ENCODE results near the gene CCRL2. TPM values are rescaled to one million over a fixed set of nuclear protein-coding genes. Genes with fewer than 3 reads are reported as not detected.

CCRL2 gene
- total RNA-seq, 1 experiment from 2014 or later: 1.2 TPM

GRCh38 chr3:46438831-46439230 lies 31.8 kb downstream of the CCRL2 start:
- Histone ChIP-seq H3K4me2 (no peak overlapping the region), H3K27ac (no peak overlapping the region), H3K79me2 (ENCODE audit: low read depth) (no peaks in the 10 kb centered on the region), H3K9me3 (ENCODE audit: insufficient read depth, low read depth) (no peaks in the 10 kb centered on the region), H2AFZ (no peak overlapping the region), H4K20me1 (ENCODE audit: insufficient read depth) (no peaks in the 10 kb centered on the region), H3F3A (ENCODE audit: insufficient read depth, low read depth) (peaks cover 8% of the 10 kb centered on the region), H3K4me3 (no peak overlapping the region), H3K9me2 (ENCODE audit: insufficient read depth) (no peaks in the 10 kb centered on the region), H3K27me3 (ENCODE audit: insufficient read depth, low read depth) (no peaks in the 10 kb centered on the region), H3K4me1 (replicated peaks; ENCODE audit: insufficient read depth) (peaks cover 25% of the 10 kb centered on the region), H3K36me3 (ENCODE audit: low read depth) (no peaks in the 10 kb centered on the region)
- no peak for DNase-seq
- intact Hi-C loops (cut with micrococcal nuclease; ENCODE audit: unreplicated experiment): no loop called here
- CTCF ChIA-PET: no interaction called here
- POLR2A ChIA-PET (ENCODE audit: unreplicated experiment): no interaction called here
- BruUV-seq (replicated peaks): no TSS peak
- TF ChIP-seq, protein P1, sequence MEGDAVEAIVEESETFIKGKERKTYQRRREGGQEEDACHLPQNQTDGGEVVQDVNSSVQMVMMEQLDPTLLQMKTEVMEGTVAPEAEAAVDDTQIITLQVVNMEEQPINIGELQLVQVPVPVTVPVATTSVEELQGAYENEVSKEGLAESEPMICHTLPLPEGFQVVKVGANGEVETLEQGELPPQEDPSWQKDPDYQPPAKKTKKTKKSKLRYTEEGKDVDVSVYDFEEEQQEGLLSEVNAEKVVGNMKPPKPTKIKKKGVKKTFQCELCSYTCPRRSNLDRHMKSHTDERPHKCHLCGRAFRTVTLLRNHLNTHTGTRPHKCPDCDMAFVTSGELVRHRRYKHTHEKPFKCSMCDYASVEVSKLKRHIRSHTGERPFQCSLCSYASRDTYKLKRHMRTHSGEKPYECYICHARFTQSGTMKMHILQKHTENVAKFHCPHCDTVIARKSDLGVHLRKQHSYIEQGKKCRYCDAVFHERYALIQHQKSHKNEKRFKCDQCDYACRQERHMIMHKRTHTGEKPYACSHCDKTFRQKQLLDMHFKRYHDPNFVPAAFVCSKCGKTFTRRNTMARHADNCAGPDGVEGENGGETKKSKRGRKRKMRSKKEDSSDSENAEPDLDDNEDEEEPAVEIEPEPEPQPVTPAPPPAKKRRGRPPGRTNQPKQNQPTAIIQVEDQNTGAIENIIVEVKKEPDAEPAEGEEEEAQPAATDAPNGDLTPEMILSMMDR (conservative IDR thresholded peaks at IDR 0.05): no peak
- no peak for TF ChIP-seq EZH2 (IDR thresholded peaks at IDR 0.05; ENCODE audit: low read depth)

DNA sequence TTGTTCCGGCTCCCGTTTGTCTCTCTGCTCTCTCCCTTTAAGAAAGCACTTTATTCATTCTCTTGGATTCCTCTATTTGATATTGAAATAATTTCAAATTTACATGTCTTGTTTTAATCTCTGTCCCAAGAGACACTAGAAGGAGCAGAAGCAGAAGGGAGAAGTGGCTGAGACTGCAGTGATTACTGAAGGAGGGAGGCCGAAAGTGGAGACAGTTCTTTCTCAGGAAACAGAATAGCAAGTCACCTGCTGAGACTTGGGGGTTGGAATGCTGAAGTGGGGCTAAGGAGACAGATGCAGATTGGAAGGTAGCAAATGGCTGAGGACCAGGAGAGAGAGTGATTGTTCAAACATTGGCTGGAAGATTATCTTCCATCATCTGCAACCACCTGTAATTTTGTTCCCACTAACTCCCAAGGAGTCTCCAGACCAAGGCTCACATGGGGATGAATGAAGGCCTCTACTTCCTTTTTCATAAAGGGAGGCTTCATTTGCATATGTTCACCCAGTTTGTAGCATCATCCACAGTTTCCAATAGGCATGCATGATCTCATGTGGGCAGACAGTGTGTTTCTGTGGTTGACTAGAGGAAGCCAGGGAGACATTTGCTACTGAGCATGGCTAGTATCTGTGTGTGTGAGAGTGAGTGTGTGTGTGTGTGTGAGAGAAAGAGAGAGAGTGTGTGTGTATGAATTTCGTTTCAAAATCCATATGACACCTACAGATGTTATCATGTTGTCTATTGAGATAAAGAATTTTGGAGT lies 33.7 kb downstream of the CCRL2 start:
- H3K79me2 ChIP-seq (ENCODE audit: low read depth): no peaks in the 10 kb centered on the region
- no peak overlapping the region for H2AFZ ChIP-seq
- H3K36me3 ChIP-seq (ENCODE audit: low read depth): no peaks in the 10 kb centered on the region
- BruUV-seq (replicated peaks): no TSS peak
- CTCF ChIA-PET: no interaction called here
- no peaks in the 10 kb centered on the region for H3K9me3 ChIP-seq (ENCODE audit: insufficient read depth, low read depth)
- H3K4me1 ChIP-seq (replicated peaks; ENCODE audit: insufficient read depth): peaks cover 8% of the 10 kb centered on the region; the same call in 1 of the 2 replicates
- H3K9me2 ChIP-seq (ENCODE audit: insufficient read depth): no peaks in the 10 kb centered on the region
- POLR2A ChIA-PET (ENCODE audit: unreplicated experiment): no interaction called here
- intact Hi-C loops (cut with micrococcal nuclease; ENCODE audit: unreplicated experiment): loop anchor here (5.0 kb wide), 3 partner anchors 163 to 503 kb away; partner anchors contain the start of gene CCR1
- H3K27ac ChIP-seq: no peak overlapping the region
- no peaks in the 10 kb centered on the region for H4K20me1 ChIP-seq (ENCODE audit: insufficient read depth)
- no peak for TF ChIP-seq EZH2 (IDR thresholded peaks at IDR 0.05; ENCODE audit: low read depth)
- TF ChIP-seq, protein P1 (conservative IDR thresholded peaks at IDR 0.05): no peak
- no peaks in the 10 kb centered on the region for H3K27me3 ChIP-seq (ENCODE audit: insufficient read depth, low read depth)
- H3F3A ChIP-seq (ENCODE audit: insufficient read depth, low read depth): no peaks in the 10 kb centered on the region
- DNase-seq: no peak
- no peak overlapping the region for H3K4me3 ChIP-seq
- H3K4me2 ChIP-seq: no peak overlapping the region

GRCh38 chr3:46442576-46443530 lies 35.8 kb downstream of the CCRL2 start:
- Histone ChIP-seq H3K9me2 (ENCODE audit: insufficient read depth) (no peaks in the 10 kb centered on the region), H4K20me1 (ENCODE audit: insufficient read depth) (no peaks in the 10 kb centered on the region), H2AFZ (no peak overlapping the region), H3K36me3 (ENCODE audit: low read depth) (no peaks in the 10 kb centered on the region), H3F3A (ENCODE audit: insufficient read depth, low read depth) (no peaks in the 10 kb centered on the region), H3K79me2 (ENCODE audit: low read depth) (no peaks in the 10 kb centered on the region), H3K27me3 (ENCODE audit: insufficient read depth, low read depth) (no peaks in the 10 kb centered on the region), H3K4me2 (no peak overlapping the region), H3K9me3 (ENCODE audit: insufficient read depth, low read depth) (no peaks in the 10 kb centered on the region), H3K4me1 (replicated peaks; ENCODE audit: insufficient read depth) (peaks cover 8% of the 10 kb centered on the region; the same call in 1 of the 2 replicates), H3K4me3 (no peak overlapping the region), H3K27ac (no peak overlapping the region)
- TF ChIP-seq EZH2 (IDR thresholded peaks at IDR 0.05; ENCODE audit: low read depth): no peak
- TF ChIP-seq, protein P1 (conservative IDR thresholded peaks at IDR 0.05): peak; percentile 77
- ChIA-PET CTCF (interaction anchor here (0.7 to 1.1 kb wide), 4 partner anchors 56 to 483 kb away, joined by 3 to 9 read pairs (median 4); no protein-coding TSS in a partner anchor), POLR2A (ENCODE audit: unreplicated experiment) (no interaction called here)
- DNase-seq: peak; percentile 46 to 60
- BruUV-seq (replicated peaks): no TSS peak
- intact Hi-C loops (cut with micrococcal nuclease; ENCODE audit: unreplicated experiment): loop anchor here (2.0 to 5.0 kb wide), 5 partner anchors 64 to 506 kb away; partner anchors contain the start of gene CCR1
